Mesenchymal stem cell (in vitro differentiated cells and primary cell): Measurements from ENCODE around the gene SIDT1.

Source experiments
- DNase-seq: peaks from one replicate; pipeline ENCODE4 v3.0.0-alpha.2; 2013
- H2AFZ ChIP-seq: one replicate; pipeline ENCODE4 v1.6.1; 2013; ENCODE audit warnings: low read depth, mild to moderate bottlenecking, control low read depth, inconsistent platforms, low read length, moderate library complexity
- H2AK5ac ChIP-seq: 2 replicates; pipeline ENCODE4 v1.6.1; 2013; ENCODE audit warnings: low read length, moderate library complexity, mild to moderate bottlenecking, inconsistent platforms; ENCODE audit not compliant: severe bottlenecking
- H2BK120ac ChIP-seq: one replicate; pipeline ENCODE4 v1.6.1; 2013; ENCODE audit warnings: low read depth, mild to moderate bottlenecking, inconsistent platforms, low read length, moderate library complexity
- H2BK12ac ChIP-seq, 2 experiments: one replicate each; pipeline ENCODE4 v1.6.1; 2013; ENCODE audit warnings: inconsistent platforms in 2 of 2, low read length in 2 of 2, mild to moderate bottlenecking in 2 of 2, moderate library complexity in 2 of 2, control low read depth in 1 of 2
- H2BK15ac ChIP-seq: one replicate; pipeline ENCODE4 v1.6.1; 2013; ENCODE audit warnings: mild to moderate bottlenecking, low read depth, inconsistent platforms; ENCODE audit not compliant: poor library complexity, severe bottlenecking
- H2BK5ac ChIP-seq: 2 replicates; pipeline ENCODE4 v1.6.1; 2013; ENCODE audit warnings: low read depth, mild to moderate bottlenecking, low read length, control low read depth, inconsistent platforms; ENCODE audit not compliant: poor library complexity, severe bottlenecking
- H3K14ac ChIP-seq, 2 experiments: one replicate each; pipeline ENCODE4 v1.6.1; 2013; ENCODE audit warnings: inconsistent platforms in 2 of 2, low read length in 2 of 2, control low read depth in 1 of 2, mild to moderate bottlenecking in 1 of 2, moderate library complexity in 1 of 2
- H3K18ac ChIP-seq, 2 experiments: one replicate each; pipeline ENCODE4 v1.6.1; 2013; ENCODE audit warnings: inconsistent platforms in 2 of 2, low read length in 2 of 2, control low read depth in 1 of 2, low read depth in 1 of 2, mild to moderate bottlenecking in 1 of 2
- H3K23ac ChIP-seq, 2 experiments: one replicate each; pipeline ENCODE4 v1.6.1; 2013; ENCODE audit warnings: inconsistent platforms in 2 of 2, low read length in 2 of 2, mild to moderate bottlenecking in 2 of 2, moderate library complexity in 2 of 2, control low read depth in 1 of 2
- H3K27ac ChIP-seq: 2 replicates; pipeline ENCODE4 v1.5.1; 2013; ENCODE audit warnings: mild to moderate bottlenecking, moderate library complexity, low read length, control low read depth, inconsistent platforms; ENCODE audit not compliant: poor library complexity, severe bottlenecking
- H3K27me3 ChIP-seq, 2 experiments: 2 replicates each; pipeline versions ENCODE4 v1.6.1 to v1.7.0; 2013; ENCODE audit warnings: low read length in 2 of 2, mild to moderate bottlenecking in 2 of 2, moderate library complexity in 2 of 2, control low read depth in 1 of 2, inconsistent platforms in 1 of 2; ENCODE audit not compliant: control insufficient read depth in 1 of 2, insufficient read depth in 1 of 2
- H3K36me3 ChIP-seq, 2 experiments: 2 replicates each; pipeline versions ENCODE4 v1.6.1 to v1.7.0; 2013; ENCODE audit warnings: low read length in 2 of 2, control low read depth in 1 of 2, inconsistent platforms in 1 of 2, low read depth in 1 of 2, mild to moderate bottlenecking in 1 of 2; ENCODE audit not compliant: insufficient read depth in 2 of 2, control insufficient read depth in 1 of 2
- H3K4ac ChIP-seq, 2 experiments: one replicate each; pipeline ENCODE4 v1.6.1; 2013; ENCODE audit warnings: inconsistent platforms in 2 of 2, low read length in 2 of 2, mild to moderate bottlenecking in 2 of 2, moderate library complexity in 2 of 2, control low read depth in 1 of 2, low read depth in 1 of 2
- H3K4me1 ChIP-seq: 2 replicates; pipeline ENCODE4 v1.6.1; 2013; ENCODE audit warnings: low read depth, low read length, control low read depth; ENCODE audit not compliant: control insufficient read depth, insufficient read depth
- H3K4me2 ChIP-seq: 2 replicates; pipeline ENCODE4 v1.6.1; 2013; ENCODE audit warnings: low read length, mild to moderate bottlenecking, inconsistent platforms; ENCODE audit not compliant: poor library complexity, severe bottlenecking
- H3K4me3 ChIP-seq, 2 experiments: 2 replicates each; pipeline versions ENCODE4 v1.5.1 to v1.7.0; 2013; ENCODE audit warnings: low read length in 2 of 2, mild to moderate bottlenecking in 2 of 2, control low read depth in 1 of 2, low read depth in 1 of 2; ENCODE audit not compliant: insufficient read depth in 1 of 2
- H3K79me1 ChIP-seq: replicated peaks from 2 replicates; pipeline ENCODE4 v1.6.1; 2013; ENCODE audit warnings: mild to moderate bottlenecking, control low read depth, low read length, inconsistent platforms; ENCODE audit not compliant: poor library complexity, severe bottlenecking
- H3K9ac ChIP-seq: 2 replicates; pipeline ENCODE4 v1.7.0; 2013; ENCODE audit warnings: mild to moderate bottlenecking, low read length, moderate library complexity
- H3K9me3 ChIP-seq: 2 replicates; pipeline ENCODE4 v1.7.0; 2013; ENCODE audit warnings: mild to moderate bottlenecking, low read length; ENCODE audit not compliant: control insufficient read depth
- H4K8ac ChIP-seq: one replicate; pipeline ENCODE4 v1.6.1; 2013; ENCODE audit warnings: inconsistent platforms, mild to moderate bottlenecking, low read length, moderate library complexity
- H4K91ac ChIP-seq: one replicate; pipeline ENCODE4 v1.6.1; 2013; ENCODE audit warnings: mild to moderate bottlenecking, low read length, inconsistent platforms
- WGBS: methylation state at CpG from one replicate; pipeline ENCODE4 v1.1.7; 2013; ENCODE audit warnings: mixed read lengths; 5-methylcytosine and 5-hydroxymethylcytosine counted together

SIDT1 gene

DNA sequence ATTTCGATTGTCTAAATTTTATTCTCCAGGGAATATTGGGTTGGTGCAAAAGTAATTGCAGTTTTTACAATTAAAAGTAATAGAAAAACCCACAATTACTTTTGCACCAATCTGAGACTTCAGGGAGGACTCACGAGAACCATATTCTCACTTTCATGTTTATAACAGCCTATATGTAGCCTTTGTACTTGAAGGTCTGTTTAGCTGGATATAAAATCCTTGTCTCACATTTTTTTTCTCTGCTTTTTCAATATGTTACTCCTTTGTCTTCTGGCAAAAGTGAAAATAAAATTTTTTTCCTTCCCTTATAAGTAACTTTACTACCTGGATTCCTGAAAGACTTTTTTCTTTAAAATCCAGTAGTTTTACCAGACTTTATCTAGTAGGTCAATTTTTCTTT, 9.2 kb downstream of the SIDT1 start:
- no peak overlapping the region for H4K8ac ChIP-seq
- DNase-seq, result no peak
- no peak overlapping the region for H2AK5ac ChIP-seq
- H4K91ac ChIP-seq, result no peak overlapping the region
- H3K23ac ChIP-seq, result no peak overlapping the region
- H3K4me3 ChIP-seq, result no peak overlapping the region
- no peak overlapping the region for H2BK15ac ChIP-seq
- H3K14ac ChIP-seq, result no peak overlapping the region
- H3K4me2 ChIP-seq, result no peak overlapping the region
- no peak overlapping the region for H3K18ac ChIP-seq
- H2AFZ ChIP-seq, result no peak overlapping the region
- no peaks in the 10 kb centered on the region for H3K4me1 ChIP-seq
- H2BK12ac ChIP-seq, result no peak overlapping the region
- no peak overlapping the region for H3K9ac ChIP-seq
- no peaks in the 10 kb centered on the region for H3K79me1 ChIP-seq
- H3K36me3 ChIP-seq, result no peaks in the 10 kb centered on the region
- no peak overlapping the region for H2BK120ac ChIP-seq
- H3K4ac ChIP-seq, result no peak overlapping the region
- no peak overlapping the region for H2BK5ac ChIP-seq
- WGBS, result no CpG with 5 or more reads among the region's 2 CpGs
- H3K27ac ChIP-seq, result no peak overlapping the region
- peaks cover 4 to 14% of the 10 kb centered on the region in 2 experiments for H3K27me3 ChIP-seq
- peaks cover 6% of the 10 kb centered on the region for H3K9me3 ChIP-seq

DNA sequence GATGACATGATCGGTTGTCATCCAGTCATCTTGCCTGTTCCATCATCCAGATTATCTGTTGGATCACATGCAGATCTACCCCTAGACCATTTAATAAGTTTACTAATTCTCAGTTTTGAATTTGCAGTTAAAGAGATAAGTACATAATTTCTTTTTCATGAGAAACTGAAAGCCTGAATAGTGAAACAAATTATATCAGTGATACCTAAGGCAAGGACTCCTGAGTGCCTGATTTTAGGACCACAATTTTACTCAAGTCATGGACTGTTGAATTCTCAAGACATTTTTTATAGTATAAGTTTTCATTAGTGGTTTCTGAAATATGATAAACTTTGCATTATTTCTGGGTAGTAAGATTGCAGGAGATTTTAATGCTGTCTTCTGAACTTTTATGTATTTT, 13.2 kb downstream of the SIDT1 start:
- peaks cover 0 to 8% of the 10 kb centered on the region in 2 experiments for H3K27me3 ChIP-seq
- no peak overlapping the region for H4K8ac ChIP-seq
- H4K91ac ChIP-seq, result no peak overlapping the region
- no peak overlapping the region for H3K4ac ChIP-seq
- H3K36me3 ChIP-seq, result no peaks in the 10 kb centered on the region
- H3K9me3 ChIP-seq, result peaks cover 6% of the 10 kb centered on the region
- no peak overlapping the region for H3K23ac ChIP-seq
- H3K9ac ChIP-seq, result no peak overlapping the region
- H3K14ac ChIP-seq, result no peak overlapping the region
- no peaks in the 10 kb centered on the region for H3K4me1 ChIP-seq
- no peak overlapping the region for H3K18ac ChIP-seq
- H3K27ac ChIP-seq, result no peak overlapping the region
- DNase-seq, result no peak
- no peak overlapping the region for H2BK120ac ChIP-seq
- H3K79me1 ChIP-seq, result no peaks in the 10 kb centered on the region
- no peak overlapping the region for H2BK15ac ChIP-seq
- 100% methylated on average over 1 of the region's 1 CpG for WGBS
- H2AK5ac ChIP-seq, result no peak overlapping the region
- H3K4me2 ChIP-seq, result no peak overlapping the region
- H2AFZ ChIP-seq, result no peak overlapping the region
- H3K4me3 ChIP-seq, result no peak overlapping the region
- H2BK12ac ChIP-seq, result no peak overlapping the region
- no peak overlapping the region for H2BK5ac ChIP-seq

DNA sequence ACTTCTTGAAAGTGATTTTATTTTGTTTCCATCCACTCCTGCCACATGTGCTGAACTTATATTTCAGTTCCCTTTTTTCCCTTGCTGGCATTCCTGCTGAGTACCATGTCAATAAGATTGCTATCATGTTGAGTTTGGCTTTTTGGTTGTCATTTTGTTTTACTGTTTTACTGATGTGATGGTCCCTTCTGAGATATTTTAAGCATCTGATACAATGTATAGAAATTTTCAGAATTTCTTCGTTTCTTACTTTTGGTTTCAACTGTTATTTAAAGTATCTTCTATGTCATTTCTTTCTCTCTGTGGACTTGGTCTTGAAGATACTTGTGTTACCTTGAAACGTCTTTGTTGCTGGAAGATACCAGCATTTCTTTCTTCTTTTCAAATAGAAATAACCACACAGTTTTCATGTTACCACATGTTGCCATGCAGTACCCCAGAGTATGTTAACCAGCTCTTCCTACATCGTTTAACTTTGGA, 14.1 kb downstream of the SIDT1 start:
- H3K4me1 ChIP-seq, result no peaks in the 10 kb centered on the region
- H2AFZ ChIP-seq, result no peak overlapping the region
- no peak overlapping the region for H3K4me3 ChIP-seq
- WGBS, result 68% methylated on average over 2 of the region's 3 CpGs
- no peaks in the 10 kb centered on the region for H3K79me1 ChIP-seq
- H3K27ac ChIP-seq, result no peak overlapping the region
- H4K91ac ChIP-seq, result no peak overlapping the region
- peaks cover 0 to 8% of the 10 kb centered on the region in 2 experiments for H3K27me3 ChIP-seq
- no peak overlapping the region for H3K14ac ChIP-seq
- no peak overlapping the region for H4K8ac ChIP-seq
- H3K18ac ChIP-seq, result no peak overlapping the region
- no peak overlapping the region for H2AK5ac ChIP-seq
- DNase-seq, result no peak
- H3K9ac ChIP-seq, result no peak overlapping the region
- H3K9me3 ChIP-seq, result peaks cover 4% of the 10 kb centered on the region
- H3K4me2 ChIP-seq, result no peak overlapping the region
- H3K4ac ChIP-seq, result no peak overlapping the region
- H2BK5ac ChIP-seq, result no peak overlapping the region
- no peak overlapping the region for H2BK12ac ChIP-seq
- H3K23ac ChIP-seq, result no peak overlapping the region
- H2BK120ac ChIP-seq, result no peak overlapping the region
- no peaks in the 10 kb centered on the region for H3K36me3 ChIP-seq
- H2BK15ac ChIP-seq, result no peak overlapping the region

DNA sequence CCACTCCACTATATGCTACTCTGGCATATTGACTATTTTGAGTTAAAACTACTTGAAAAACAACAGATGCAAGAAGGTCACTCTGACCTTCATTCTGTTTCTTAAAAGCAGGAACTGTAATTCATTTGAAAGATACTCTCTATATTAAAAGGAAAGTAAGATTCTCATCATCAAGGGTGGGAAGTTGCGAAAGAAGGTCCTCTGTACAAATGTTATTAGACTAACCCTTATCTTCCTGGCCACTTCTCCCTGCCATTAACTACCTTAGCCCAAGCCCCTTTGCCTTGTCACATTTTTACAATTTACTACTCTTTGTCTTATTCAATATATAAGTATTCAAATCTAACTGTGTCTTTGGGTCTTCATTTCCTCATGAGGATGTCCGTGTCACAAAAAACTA, 16.1 kb downstream of the SIDT1 start:
- 98% methylated on average over 2 of the region's 2 CpGs for WGBS
- Histone ChIP-seq H3K4me2 (no peak overlapping the region), H3K18ac (no peak overlapping the region), H2BK5ac (no peak overlapping the region), H2BK12ac (no peak overlapping the region), H3K4me3 (no peak overlapping the region), H3K23ac (no peak overlapping the region), H3K9ac (no peak overlapping the region), H3K4me1 (no peaks in the 10 kb centered on the region), H3K36me3 (no peaks in the 10 kb centered on the region), H4K91ac (no peak overlapping the region), H3K27me3 (peaks cover 6 to 14% of the 10 kb centered on the region in 2 experiments), H3K14ac (no peak overlapping the region), H4K8ac (no peak overlapping the region), H3K79me1 (no peaks in the 10 kb centered on the region), H2AK5ac (no peak overlapping the region), H3K4ac (no peak overlapping the region), H3K9me3 (no peaks in the 10 kb centered on the region), H2BK15ac (no peak overlapping the region), H2BK120ac (no peak overlapping the region), H2AFZ (no peak overlapping the region), H3K27ac (no peak overlapping the region)
- DNase-seq, result no peak
